Sigmoid colon (tissue), 4 donors: ENCODE measurements around the gene FSCN2.

Experiments used
- EP300 ChIP-seq, 4 donors: sonication (generic); formaldehyde crosslinking; IDR thresholded peaks; one replicate each; pipeline ENCODE4 v1.6.1; 2017; ENCODE audit warnings: antibody characterized with exemption in 4 of 4
- POLR2AphosphoS5 ChIP-seq, 4 donors: sonication (generic); formaldehyde crosslinking; IDR thresholded peaks; one replicate each; pipeline ENCODE4 v1.6.1; 2017; ENCODE audit warnings: antibody characterized with exemption in 4 of 4

GRCh38 chr17:81534157-81535006, 6.2 kb downstream of the FSCN2 start:
- peak in 1 of 4 donors; percentile 0 for TF ChIP-seq POLR2AphosphoS5 (IDR thresholded peaks at IDR 0.05)
- TF ChIP-seq EP300 (IDR thresholded peaks at IDR 0.05), result no peak
